H1 (cell line): ENCODE data around the gene TMEM79. TPM values are rescaled to one million over a fixed set of nuclear protein-coding genes. Genes with fewer than 3 reads are reported as not detected.
A peak's percentile ranks its signal among the peaks of the same experiment; 100 is the strongest.

Experiments
- CTCF ChIA-PET: fragments of 300-600 bp; sonication (Branson Sonifier 250); formaldehyde crosslinking; loops from one replicate; lab custom pipeline; 2021; ENCODE audit not compliant: partially characterized antibody; lab: Charles Lee
- POLR2A ChIA-PET: fragments of 300-600 bp; sonication (Branson Sonifier 250); formaldehyde crosslinking; loops from one replicate; lab custom pipeline; 2021; ENCODE audit warnings: inconsistent platforms; ENCODE audit not compliant: partially characterized antibody; lab: Charles Lee
- DNase-seq, 2 experiments: peaks; one replicate each; pipeline versions ENCODE4 v3.0.0 to v3.0.0-alpha.2; 2010 to 2022; ENCODE audit warnings: low spot score in 2 of 2, low read depth in 1 of 2, mixed read lengths in 1 of 2
- FAIRE-seq: peaks from 2 replicates; lab custom pipeline; 2011; peaks lifted over from hg19 to GRCh38; lab: Jason Lieb, UNC
- H2AFZ ChIP-seq: 2 replicates; pipeline ENCODE4 v1.8.1; 2012; ENCODE audit warnings: low read length, inconsistent platforms
- H2AK5ac ChIP-seq: 2 replicates; pipeline ENCODE4 v1.6.1; 2013; ENCODE audit warnings: low read depth, low read length
- H2BK120ac ChIP-seq: replicated peaks from 2 replicates; pipeline ENCODE3; 2013; ENCODE audit warnings: low read depth, low read length, inconsistent platforms
- H2BK12ac ChIP-seq: 2 replicates; pipeline ENCODE4 v1.6.1; 2013; ENCODE audit warnings: low read depth, low read length
- H2BK15ac ChIP-seq: 2 replicates; pipeline ENCODE4 v1.6.1; 2013; ENCODE audit warnings: low read length
- H2BK20ac ChIP-seq: 2 replicates; pipeline ENCODE4 v1.6.1; 2013; ENCODE audit warnings: low read length
- H2BK5ac ChIP-seq: 2 replicates; pipeline ENCODE4 v1.6.1; 2013; ENCODE audit warnings: low read depth, low read length
- H3K14ac ChIP-seq: 2 replicates; pipeline ENCODE4 v1.6.1; 2013; ENCODE audit warnings: inconsistent platforms; ENCODE audit not compliant: insufficient read length
- H3K18ac ChIP-seq: 2 replicates; pipeline ENCODE4 v1.6.1; 2013; ENCODE audit warnings: low read length; ENCODE audit errors: extremely low read depth
- H3K23ac ChIP-seq: 2 replicates; pipeline ENCODE4 v1.6.1; 2013; ENCODE audit warnings: inconsistent platforms; ENCODE audit not compliant: insufficient read length
- H3K23me2 ChIP-seq: 2 replicates; pipeline ENCODE4 v1.6.1; 2013; ENCODE audit warnings: low read depth, low read length
- H3K27ac ChIP-seq: 2 replicates; pipeline ENCODE4 v1.6.1; 2011; ENCODE audit warnings: low read depth, low read length, inconsistent platforms
- H3K27me3 ChIP-seq, 4 experiments: replicated peaks in 1 of 4; 1 replicate in 1 of 4; 2 replicates in 3 of 4; pipeline versions ENCODE4 v1.6.1 to v1.8.1; 2011 to 2013; ENCODE audit warnings: low read length in 3 of 4, mild to moderate bottlenecking in 3 of 4, inconsistent platforms in 2 of 4, mixed read lengths in 2 of 4, moderate library complexity in 1 of 4; ENCODE audit not compliant: control insufficient read depth in 3 of 4, insufficient read depth in 3 of 4; ENCODE audit errors: extremely low read depth in 1 of 4
- H3K36me3 ChIP-seq, 4 experiments: 2 replicates each; pipeline versions ENCODE4 v1.6.1 to v1.8.1; 2011 to 2013; ENCODE audit warnings: mild to moderate bottlenecking in 4 of 4, low read length in 3 of 4, moderate library complexity in 2 of 4, control low read depth in 1 of 4, inconsistent platforms in 1 of 4; ENCODE audit not compliant: insufficient read depth in 4 of 4, control insufficient read depth in 2 of 4
- H3K4ac ChIP-seq: replicated peaks from 2 replicates; pipeline ENCODE3; 2013; ENCODE audit warnings: low read length, low read depth, mixed read lengths, inconsistent platforms; ENCODE audit not compliant: insufficient read length
- H3K4me1 ChIP-seq, 4 experiments: replicated peaks in 1 of 4; 1 replicate in 1 of 4; 2 replicates in 3 of 4; pipeline versions ENCODE4 v1.6.1 to v1.8.1; 2011 to 2013; ENCODE audit warnings: low read length in 3 of 4, inconsistent platforms in 2 of 4, mixed read lengths in 1 of 4; ENCODE audit not compliant: insufficient read depth in 4 of 4, control insufficient read depth in 3 of 4
- H3K4me2 ChIP-seq, 2 experiments: 2 replicates each; pipeline versions ENCODE4 v1.6.1 to v1.8.1; 2011 to 2013; ENCODE audit warnings: low read depth in 2 of 2, low read length in 2 of 2, control low read depth in 1 of 2, inconsistent platforms in 1 of 2, mild to moderate bottlenecking in 1 of 2; ENCODE audit not compliant: insufficient read depth in 1 of 2
- H3K4me3 ChIP-seq, 4 experiments: fragments of 200-600, 300-600 bp in 1 of 4; sonication (generic), shearing (Covaris generic), sonication (Bioruptor Twin) in 1 of 4; 2 replicates each; pipeline versions ENCODE4 v1.5.1 to v1.8.1; 2011 to 2016; ENCODE audit warnings: low read length in 4 of 4, low read depth in 3 of 4, control low read depth in 2 of 4, inconsistent platforms in 2 of 4, mild to moderate bottlenecking in 2 of 4, mixed read lengths in 1 of 4, moderate library complexity in 1 of 4; ENCODE audit not compliant: insufficient read depth in 2 of 4; ENCODE audit errors: extremely low read depth in 1 of 4
- H3K56ac ChIP-seq: replicated peaks from 2 replicates; pipeline ENCODE3; 2013; ENCODE audit warnings: low read depth, mild to moderate bottlenecking, mixed read lengths, low read length, inconsistent platforms; ENCODE audit not compliant: insufficient read length
- H3K79me1 ChIP-seq: 2 replicates; pipeline ENCODE4 v1.6.1; 2013; ENCODE audit warnings: low read depth, low read length, control low read depth
- H3K79me2 ChIP-seq, 2 experiments: 2 replicates each; pipeline versions ENCODE4 v1.6.1 to v1.8.1; 2012 to 2013; ENCODE audit warnings: low read length in 2 of 2, mild to moderate bottlenecking in 2 of 2, inconsistent platforms in 1 of 2; ENCODE audit not compliant: insufficient read depth in 2 of 2, control insufficient read depth in 1 of 2
- H3K9ac ChIP-seq, 4 experiments: replicated peaks in 1 of 4; 1 replicate in 1 of 4; 2 replicates in 3 of 4; pipeline versions ENCODE4 v1.6.1 to v1.8.1; 2011 to 2013; ENCODE audit warnings: low read depth in 3 of 4, low read length in 3 of 4, control low read depth in 2 of 4, mild to moderate bottlenecking in 2 of 4, moderate library complexity in 2 of 4, inconsistent platforms in 1 of 4; ENCODE audit errors: extremely low read depth in 1 of 4
- H3K9me3 ChIP-seq, 2 experiments: 2 replicates each; pipeline versions ENCODE4 v1.6.1 to v1.8.1; 2012 to 2013; ENCODE audit warnings: mild to moderate bottlenecking in 2 of 2, moderate library complexity in 2 of 2, control low read depth in 1 of 2, inconsistent platforms in 1 of 2, low read depth in 1 of 2, low read length in 1 of 2, mixed read lengths in 1 of 2; ENCODE audit not compliant: insufficient read depth in 2 of 2
- H4K20me1 ChIP-seq, 2 experiments: replicated peaks in 1 of 2; 2 replicates each; pipeline versions ENCODE3 to v1.8.1; 2011 to 2013; ENCODE audit warnings: inconsistent platforms in 2 of 2, low read length in 2 of 2, mild to moderate bottlenecking in 1 of 2; ENCODE audit not compliant: insufficient read depth in 2 of 2, control insufficient read depth in 1 of 2
- H4K5ac ChIP-seq: 2 replicates; pipeline ENCODE4 v1.6.1; 2013; ENCODE audit warnings: low read length, low read depth, mixed read lengths, inconsistent platforms; ENCODE audit not compliant: insufficient read length
- H4K8ac ChIP-seq: 2 replicates; pipeline ENCODE4 v1.8.0; 2013; ENCODE audit warnings: mild to moderate bottlenecking, moderate library complexity, low read length, inconsistent platforms; ENCODE audit not compliant: insufficient read depth; ENCODE audit errors: extremely low read depth
- H4K91ac ChIP-seq: replicated peaks from 2 replicates; pipeline ENCODE3; 2013; ENCODE audit warnings: low read length, mixed read lengths, inconsistent platforms; ENCODE audit not compliant: insufficient read length
- CBX5 ChIP-seq: fragments of 300-800, 300-1000 bp; sonication (generic); IDR thresholded peaks from 2 replicates; pipeline ENCODE4 v1.7.1; 2016; ENCODE audit warnings: antibody characterized with exemption, low read length, low read depth
- CREB1 ChIP-seq: IDR thresholded peaks from 2 replicates; pipeline ENCODE4 v1.6.1; 2012; ENCODE audit warnings: inconsistent platforms
- NRF1 ChIP-seq: IDR thresholded peaks from 2 replicates; pipeline ENCODE4 v1.6.1; 2011; ENCODE audit warnings: mild to moderate bottlenecking, low read depth, low read length, improper control_type of control experiment
- PHF8 ChIP-seq: fragments of 200-600 bp; sonication (generic); conservative IDR thresholded peaks from 2 replicates; pipeline ENCODE4 v1.7.1; 2012; ENCODE audit warnings: low read depth, mild to moderate bottlenecking, inconsistent platforms, low read length, moderate library complexity
- RBBP5 ChIP-seq: IDR thresholded peaks from 2 replicates; pipeline ENCODE4 v1.7.1; 2012; ENCODE audit warnings: low read depth, mild to moderate bottlenecking, inconsistent platforms, low read length, moderate library complexity, borderline replicate concordance
- TCF12 ChIP-seq: IDR thresholded peaks from 2 replicates; pipeline ENCODE4 v1.6.1; 2011; ENCODE audit warnings: low read depth, mild to moderate bottlenecking, low read length
- WGBS, 2 experiments: shearing (Covaris generic) in 1 of 2; methylation state at CpG; one replicate each; pipeline versions ENCODE4 v1.1.6 to v1.1.7; 2013 to 2015; ENCODE audit warnings: low lambda C conversion rate in 2 of 2, mixed read lengths in 2 of 2, inconsistent platforms in 1 of 2, low coverage in 1 of 2, missing lambda C conversion rate in 1 of 2; ENCODE audit not compliant: insufficient replicate concordance in 2 of 2, insufficient coverage in 1 of 2, insufficient read length in 1 of 2; ENCODE audit errors: extremely low coverage in 1 of 2, missing lambda C conversion rate in 1 of 2; 5-methylcytosine and 5-hydroxymethylcytosine counted together
- polyA plus RNA-seq, 7 experiments: library from polyadenylated mRNA; depleted of rRNA in 3 of 7; stranded (reverse) in 5 of 7; unstranded in 2 of 7; fragments of >200 nt in 5 of 7; fragments of 200-250 nt in 2 of 7; gene quantifications; 1 replicate in 5 of 7; 2 replicates in 1 of 7; 4 replicates in 1 of 7; pipeline versions ENCODE4 v1.2.1 to v1.2.3, GENCODE V29; 2011 to 2013; ENCODE audit warnings: missing spikeins in 2 of 7, mixed read lengths in 2 of 7
- total RNA-seq: library from RNA; stranded (reverse); fragmentation: NEBNext Ultra II Directional; extraction: Animal tissue kit (Norgen Biotek cat#: 25700); gene quantifications from 2 replicates; pipeline ENCODE4 v1.2.1, GENCODE V29; 2021

The TMEM79 gene
- total and polyA plus RNA-seq, 2 of the 8 experiments (the other 6 are each of a cell fraction or from before 2014, with no cell fraction given) = 2.1 to 2.3 TPM

- H3K4ac ChIP-seq = peak overlapping the region; percentile 85
- 2% methylated on average over 14 of the region's 14 CpGs; no CpG with 5 or more reads in 1 of the 2 experiments for WGBS, 2 experiments
- peaks cover 7 to 9% of the 10 kb centered on the region in 2 experiments for H4K20me1 ChIP-seq
- H4K5ac ChIP-seq = peak overlapping the region; percentile 93
- H2BK20ac ChIP-seq = no peak overlapping the region
- H3K14ac ChIP-seq = peak overlapping the region; percentile 84
- peaks cover 6 to 30% (median 21%) of the 10 kb centered on the region in 4 experiments for H3K36me3 ChIP-seq
- H3K27me3 ChIP-seq = no peaks in the 10 kb centered on the region
- H3K79me1 ChIP-seq = 0 out of 2 replicates have a peak, but pooled peaks cover 2% of the 10 kb centered on the region
- no peak overlapping the region for H3K23ac ChIP-seq
- H3K9ac ChIP-seq = peak overlapping the region; percentile 45 to 97 (median 80)
- H4K8ac ChIP-seq = peak overlapping the region; percentile 58; the same call in 1 of the 2 replicates
- peaks cover 7% of the 10 kb centered on the region for H3K23me2 ChIP-seq
- peak overlapping the region; percentile 97 for H3K18ac ChIP-seq
- peak overlapping the region; percentile 68 to 72 for H3K4me2 ChIP-seq
- no peak overlapping the region; the same call in 1 of the 2 replicates for H2BK15ac ChIP-seq
- H4K91ac ChIP-seq = peak overlapping the region; percentile 89
- H3K4me3 ChIP-seq = peak overlapping the region; percentile 83 to 100 (median 94)
- H2AK5ac ChIP-seq = no peak overlapping the region
- H2BK12ac ChIP-seq = no peak overlapping the region
- peak overlapping the region; percentile 91 for H3K56ac ChIP-seq
- peak overlapping the region; percentile 77 for H2BK5ac ChIP-seq
- no peak for FAIRE-seq
- POLR2A ChIA-PET = interaction anchor here (0.6 to 4.1 kb wide), 10 partner anchors 9 to 255 kb away, joined by 3 to 26 read pairs (median 4); partner anchors contain the start of genes PMF1, SMG5 and TMEM79
- CTCF ChIA-PET = interaction anchor here (0.7 to 3.0 kb wide), 6 partner anchors 18 to 128 kb away, joined by 3 to 24 read pairs (median 4); no protein-coding TSS in a partner anchor
- TF ChIP-seq CBX5 (no peak), PHF8 (no peak; the same call in 1 of the 2 replicates), TCF12 (no peak), CREB1 (no peak), RBBP5 (peak; percentile 70; the same call in 1 of the 2 replicates), NRF1 (no peak)
- no peaks in the 10 kb centered on the region for H3K9me3 ChIP-seq
- H3K27ac ChIP-seq = peak overlapping the region; percentile 81
- no peak for DNase-seq
- peaks cover 21 to 43% of the 10 kb centered on the region in 2 experiments for H3K79me2 ChIP-seq
- H2AFZ ChIP-seq = 0 out of 2 replicates have a peak overlapping the region, but pooled peaks have one; percentile 28
- H2BK120ac ChIP-seq = peak overlapping the region; percentile 27
- H3K4me1 ChIP-seq = 0 out of 7 replicates have a peak, but pooled peaks cover 0 to 2% (median 0%) of the 10 kb centered on the region in 4 experiments
Observed at GRCh38 chr1:156337888-156338179, 53.7 kb downstream of the TMEM79 start.
